ENCODE measurements around the gene NUF2. TPM values are rescaled to one million over a fixed set of nuclear protein-coding genes. Genes with fewer than 3 reads are reported as not detected.

The NUF2 gene
- total RNA-seq, 1 donor from 2014 or later: 19.6 TPM

- Mint-ChIP-seq H3K27me3 (peaks cover 4% of the 10 kb centered on the region), H3K9me3 (ENCODE audit: low read depth) (no peaks in the 10 kb centered on the region), H3K36me3 (ENCODE audit: insufficient read depth) (no peaks in the 10 kb centered on the region), H3K27ac (no peak overlapping the region), H3K4me3 (ENCODE audit: low read depth) (no peak overlapping the region), H3K4me1 (ENCODE audit: low read depth) (peaks cover 4% of the 10 kb centered on the region)
- DNase-seq (ENCODE audit: low spot score, unreplicated experiment): no peak
- no peak for TF ChIP-seq CTCF (IDR thresholded peaks at IDR 0.05; ENCODE audit: unreplicated experiment)
Observed at GRCh38 chr1:163378554-163378953, 56.8 kb downstream of the NUF2 start.

- no peak for DNase-seq (ENCODE audit: low spot score, unreplicated experiment)
- Mint-ChIP-seq H3K36me3 (ENCODE audit: insufficient read depth) (no peaks in the 10 kb centered on the region), H3K4me3 (ENCODE audit: low read depth) (no peak overlapping the region), H3K4me1 (ENCODE audit: low read depth) (peaks cover 4% of the 10 kb centered on the region), H3K27me3 (peaks cover 4% of the 10 kb centered on the region), H3K27ac (no peak overlapping the region), H3K9me3 (ENCODE audit: low read depth) (no peaks in the 10 kb centered on the region)
- TF ChIP-seq CTCF (IDR thresholded peaks at IDR 0.05; ENCODE audit: unreplicated experiment): no peak
Observed at GRCh38 chr1:163379801-163380200, 58.0 kb downstream of the NUF2 start.

GRCh38 chr1:163381487-163382184, 59.9 kb downstream of the NUF2 start:
- Mint-ChIP-seq H3K27me3 (peaks cover 4% of the 10 kb centered on the region), H3K4me1 (ENCODE audit: low read depth) (peaks cover 4% of the 10 kb centered on the region), H3K36me3 (ENCODE audit: insufficient read depth) (no peaks in the 10 kb centered on the region), H3K9me3 (ENCODE audit: low read depth) (no peaks in the 10 kb centered on the region), H3K4me3 (ENCODE audit: low read depth) (no peak overlapping the region), H3K27ac (no peak overlapping the region)
- DNase-seq (ENCODE audit: low spot score, unreplicated experiment): no peak
- TF ChIP-seq CTCF (IDR thresholded peaks at IDR 0.05; ENCODE audit: unreplicated experiment): no peak

GRCh38 chr1:163382395-163382794, 60.6 kb downstream of the NUF2 start:
- Mint-ChIP-seq H3K9me3 (ENCODE audit: low read depth) (no peaks in the 10 kb centered on the region), H3K27me3 (peaks cover 4% of the 10 kb centered on the region), H3K4me1 (ENCODE audit: low read depth) (peaks cover 4% of the 10 kb centered on the region), H3K4me3 (ENCODE audit: low read depth) (no peak overlapping the region), H3K27ac (no peak overlapping the region), H3K36me3 (ENCODE audit: insufficient read depth) (no peaks in the 10 kb centered on the region)
- DNase-seq (ENCODE audit: low spot score, unreplicated experiment): no peak
- TF ChIP-seq CTCF (IDR thresholded peaks at IDR 0.05; ENCODE audit: unreplicated experiment): no peak

- Mint-ChIP-seq H3K27ac (no peak overlapping the region), H3K4me1 (ENCODE audit: low read depth) (peaks cover 2% of the 10 kb centered on the region), H3K36me3 (ENCODE audit: insufficient read depth) (no peaks in the 10 kb centered on the region), H3K9me3 (ENCODE audit: low read depth) (no peaks in the 10 kb centered on the region), H3K27me3 (peaks cover 7% of the 10 kb centered on the region), H3K4me3 (ENCODE audit: low read depth) (no peak overlapping the region)
- DNase-seq (ENCODE audit: low spot score, unreplicated experiment): no peak
- TF ChIP-seq CTCF (IDR thresholded peaks at IDR 0.05; ENCODE audit: unreplicated experiment): no peak
Observed at GRCh38 chr1:163387146-163387545, 65.4 kb downstream of the NUF2 start.
